ENCODE measurements around the gene CCDC158. TPM values are rescaled to one million over a fixed set of nuclear protein-coding genes. Genes with fewer than 3 reads are reported as not detected.

CCDC158 gene
- total RNA-seq, 3 donors from 2014 or later, result 1.3 to 5.4 (median 4.3) TPM

DNA sequence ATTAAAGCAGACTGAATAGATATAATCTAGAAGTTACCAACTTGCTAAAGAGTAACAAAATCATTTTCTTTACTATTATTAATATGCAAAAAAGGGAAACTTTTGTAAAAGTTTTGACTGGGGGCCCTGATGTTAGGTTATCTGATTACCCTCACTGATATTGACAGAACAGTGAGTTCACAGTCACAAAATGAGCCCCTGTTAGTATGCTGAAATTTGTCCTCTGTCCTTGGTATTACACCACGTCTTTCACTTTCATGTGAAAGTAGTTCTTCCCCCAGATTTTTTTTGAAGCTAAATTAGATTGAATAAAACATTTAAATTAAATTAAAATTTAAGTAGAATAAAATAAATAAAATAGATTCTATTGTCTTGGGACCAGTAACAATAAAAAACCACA, 108.5 kb downstream of the CCDC158 start:
- no peak overlapping the region for H3K27ac ChIP-seq
- no peak for DNase-seq (ENCODE audit: low spot score in 2 of 2)
- no peaks in the 10 kb centered on the region for H3K36me3 ChIP-seq
- H3K27me3 ChIP-seq, result no peaks in the 10 kb centered on the region
- H3K4me3 ChIP-seq, result no peak overlapping the region
- H3K9me3 ChIP-seq, result no peaks in the 10 kb centered on the region
- intact Hi-C loops (cut with DNase I; ENCODE audit: low total_unique reads), result no loop called here
- no peaks in the 10 kb centered on the region for H3K4me1 ChIP-seq
- no peak for TF ChIP-seq POLR2AphosphoS5 (IDR thresholded peaks at IDR 0.05)
- TF ChIP-seq POLR2A (IDR thresholded peaks at IDR 0.05), result no peak
- TF ChIP-seq, protein P1, sequence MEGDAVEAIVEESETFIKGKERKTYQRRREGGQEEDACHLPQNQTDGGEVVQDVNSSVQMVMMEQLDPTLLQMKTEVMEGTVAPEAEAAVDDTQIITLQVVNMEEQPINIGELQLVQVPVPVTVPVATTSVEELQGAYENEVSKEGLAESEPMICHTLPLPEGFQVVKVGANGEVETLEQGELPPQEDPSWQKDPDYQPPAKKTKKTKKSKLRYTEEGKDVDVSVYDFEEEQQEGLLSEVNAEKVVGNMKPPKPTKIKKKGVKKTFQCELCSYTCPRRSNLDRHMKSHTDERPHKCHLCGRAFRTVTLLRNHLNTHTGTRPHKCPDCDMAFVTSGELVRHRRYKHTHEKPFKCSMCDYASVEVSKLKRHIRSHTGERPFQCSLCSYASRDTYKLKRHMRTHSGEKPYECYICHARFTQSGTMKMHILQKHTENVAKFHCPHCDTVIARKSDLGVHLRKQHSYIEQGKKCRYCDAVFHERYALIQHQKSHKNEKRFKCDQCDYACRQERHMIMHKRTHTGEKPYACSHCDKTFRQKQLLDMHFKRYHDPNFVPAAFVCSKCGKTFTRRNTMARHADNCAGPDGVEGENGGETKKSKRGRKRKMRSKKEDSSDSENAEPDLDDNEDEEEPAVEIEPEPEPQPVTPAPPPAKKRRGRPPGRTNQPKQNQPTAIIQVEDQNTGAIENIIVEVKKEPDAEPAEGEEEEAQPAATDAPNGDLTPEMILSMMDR (IDR thresholded peaks at IDR 0.05), result no peak

DNA sequence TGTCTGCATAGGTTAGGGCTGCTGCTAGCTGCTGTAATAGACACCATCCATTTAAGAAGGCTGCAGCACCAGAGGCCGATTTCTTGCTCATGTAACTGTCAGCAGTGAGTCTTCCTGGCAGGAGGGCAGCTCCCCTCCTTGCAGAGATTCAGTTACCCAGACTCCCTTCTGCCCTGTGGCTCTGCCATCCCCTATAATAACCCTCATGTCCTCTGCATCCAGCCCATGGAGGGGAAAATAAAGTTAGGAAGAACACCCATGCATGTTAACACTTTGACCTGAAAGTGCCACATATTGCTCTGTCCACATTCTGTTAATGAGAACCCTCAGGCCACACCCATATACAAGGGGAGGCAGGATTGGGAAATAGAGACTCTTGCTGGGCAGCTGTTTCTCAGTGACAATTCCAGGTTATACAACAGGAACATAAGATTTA, 109.0 kb downstream of the CCDC158 start:
- Histone ChIP-seq H3K4me1 (no peaks in the 10 kb centered on the region), H3K4me3 (no peak overlapping the region), H3K27ac (no peak overlapping the region), H3K36me3 (no peaks in the 10 kb centered on the region), H3K9me3 (no peaks in the 10 kb centered on the region), H3K27me3 (no peaks in the 10 kb centered on the region)
- TF ChIP-seq POLR2AphosphoS5 (IDR thresholded peaks at IDR 0.05) (no peak), POLR2A (IDR thresholded peaks at IDR 0.05) (no peak)
- TF ChIP-seq, protein P1 (IDR thresholded peaks at IDR 0.05), result no peak
- DNase-seq (ENCODE audit: low spot score in 2 of 2), result no peak
- intact Hi-C loops (cut with DNase I; ENCODE audit: low total_unique reads), result no loop called here

DNA sequence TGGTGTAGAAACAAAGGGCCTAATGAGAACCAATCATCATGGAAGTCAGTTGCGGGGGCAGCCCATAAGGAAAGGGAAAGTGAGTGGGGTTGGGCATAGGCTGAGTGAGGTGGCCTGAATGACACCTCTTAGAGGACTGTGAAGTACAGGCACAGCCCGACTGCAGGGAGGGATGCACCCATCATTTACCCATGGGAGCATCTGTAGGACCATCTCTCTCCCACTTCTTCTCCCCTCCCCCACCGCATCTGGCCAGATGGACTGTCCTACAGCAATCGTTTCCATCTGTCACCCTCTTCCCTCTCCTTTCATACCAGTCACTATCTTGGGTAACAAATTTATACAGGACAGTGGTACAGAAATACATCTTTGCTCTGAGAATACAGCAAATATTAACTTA, 110.3 kb downstream of the CCDC158 start:
- H3K27ac ChIP-seq, result no peak overlapping the region
- intact Hi-C loops (cut with DNase I; ENCODE audit: low total_unique reads), result no loop called here
- H3K9me3 ChIP-seq, result no peaks in the 10 kb centered on the region
- TF ChIP-seq POLR2AphosphoS5 (IDR thresholded peaks at IDR 0.05), result no peak
- TF ChIP-seq, protein P1 (IDR thresholded peaks at IDR 0.05), result no peak
- H3K4me1 ChIP-seq, result no peaks in the 10 kb centered on the region
- no peaks in the 10 kb centered on the region for H3K27me3 ChIP-seq
- no peak for DNase-seq (ENCODE audit: low spot score in 2 of 2)
- no peaks in the 10 kb centered on the region for H3K36me3 ChIP-seq
- no peak overlapping the region for H3K4me3 ChIP-seq

DNA sequence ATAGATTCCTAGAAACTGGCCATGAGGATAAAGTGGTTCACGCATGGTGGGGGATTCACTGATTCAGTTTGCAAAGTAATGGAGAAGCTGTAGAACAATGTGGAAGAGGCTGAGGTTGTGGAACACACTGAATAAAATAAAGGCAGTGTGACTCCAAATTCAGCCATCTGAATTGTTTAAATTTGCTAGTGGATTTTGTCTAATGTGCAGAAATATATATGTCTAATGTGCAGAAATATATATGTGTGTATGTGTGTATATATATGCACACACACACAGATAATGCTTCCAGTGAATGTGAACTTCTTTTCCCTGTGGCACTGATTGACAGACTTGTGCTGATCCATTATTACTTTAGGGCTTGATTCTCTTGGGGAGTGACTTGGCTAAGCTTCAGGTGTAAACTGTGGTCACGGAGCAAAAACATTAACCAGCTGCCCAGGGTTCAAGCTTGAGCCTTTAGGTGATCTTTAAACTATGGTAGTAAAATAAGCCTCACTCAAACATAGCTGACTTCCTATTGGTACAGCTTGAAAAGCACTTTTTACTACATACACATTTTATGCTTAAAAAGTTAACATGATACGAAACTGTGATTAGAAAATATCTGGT, 110.9 kb downstream of the CCDC158 start:
- TF ChIP-seq, protein P1 (IDR thresholded peaks at IDR 0.05), result no peak
- TF ChIP-seq POLR2AphosphoS5 (IDR thresholded peaks at IDR 0.05) (no peak), POLR2A (IDR thresholded peaks at IDR 0.05) (no peak)
- no peaks in the 10 kb centered on the region for H3K4me1 ChIP-seq
- no peaks in the 10 kb centered on the region for H3K36me3 ChIP-seq
- H3K27me3 ChIP-seq, result no peaks in the 10 kb centered on the region
- H3K27ac ChIP-seq, result no peak overlapping the region
- H3K9me3 ChIP-seq, result no peaks in the 10 kb centered on the region
- no peak overlapping the region for H3K4me3 ChIP-seq
- no peak for DNase-seq (ENCODE audit: low spot score in 2 of 2)
- intact Hi-C loops (cut with DNase I; ENCODE audit: low total_unique reads), result no loop called here

DNA sequence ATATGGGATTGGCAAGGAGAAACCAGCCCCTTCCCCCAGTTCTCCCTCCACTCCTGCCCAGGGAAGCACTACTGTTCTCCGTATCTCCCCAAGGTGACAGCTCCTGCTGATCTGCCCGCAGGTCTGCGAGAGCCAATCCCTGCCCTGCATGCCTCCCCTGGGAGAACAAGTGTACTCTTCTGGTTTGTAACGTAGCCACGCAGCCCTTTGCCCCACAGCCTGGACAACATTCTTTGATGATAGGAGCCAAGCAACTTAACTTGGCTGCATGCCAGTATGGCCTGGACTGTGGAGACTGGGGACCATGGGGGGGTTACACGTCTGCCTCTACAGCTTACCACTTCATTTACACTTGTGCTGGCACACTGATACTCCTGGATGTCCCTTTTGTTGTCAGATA, 112.4 kb downstream of the CCDC158 start:
- TF ChIP-seq, protein P1 (IDR thresholded peaks at IDR 0.05), result no peak
- TF ChIP-seq POLR2A (IDR thresholded peaks at IDR 0.05) (no peak), POLR2AphosphoS5 (IDR thresholded peaks at IDR 0.05) (no peak)
- Histone ChIP-seq H3K27me3 (no peaks in the 10 kb centered on the region), H3K4me3 (no peak overlapping the region), H3K9me3 (no peaks in the 10 kb centered on the region), H3K27ac (no peak overlapping the region), H3K36me3 (no peaks in the 10 kb centered on the region), H3K4me1 (no peaks in the 10 kb centered on the region)
- no peak for DNase-seq (ENCODE audit: low spot score in 2 of 2)
- intact Hi-C loops (cut with DNase I; ENCODE audit: low total_unique reads), result no loop called here

Measured in breast epithelium (tissue), 4 donors.